HG02759 (cell line): ENCODE data around the gene ETS1.
A peak's percentile ranks its signal among the peaks of the same experiment; 100 is the strongest.

Source experiments
- ATAC-seq: cut with Tn5 transposase; IDR thresholded peaks from one replicate; pipeline ENCODE4 v1.9.1; 2021; ENCODE audit warnings: mild to moderate bottlenecking, moderate library complexity; ENCODE audit not compliant: unreplicated experiment

ETS1 gene

DNA sequence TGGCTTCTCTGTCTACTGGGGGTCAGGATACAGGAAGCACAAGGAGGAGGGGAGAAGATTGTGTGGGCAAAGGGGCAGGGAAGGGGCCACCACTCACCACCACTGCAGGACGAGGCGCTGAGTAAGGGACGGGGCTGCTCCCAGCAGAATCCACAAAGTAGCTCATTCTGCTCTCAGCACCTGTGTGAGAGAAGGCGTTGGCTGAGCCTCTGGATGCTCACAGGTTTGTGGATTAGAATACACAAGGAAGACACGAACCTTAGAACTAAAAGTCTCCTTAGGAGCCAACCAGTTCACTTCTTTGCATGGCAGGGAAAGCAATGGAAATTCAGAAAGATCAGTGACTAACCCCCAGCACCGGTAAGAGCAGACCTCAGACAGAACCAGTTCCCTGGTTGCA, 14.4 kb downstream of the ETS1 start:
- ATAC-seq: no peak

DNA sequence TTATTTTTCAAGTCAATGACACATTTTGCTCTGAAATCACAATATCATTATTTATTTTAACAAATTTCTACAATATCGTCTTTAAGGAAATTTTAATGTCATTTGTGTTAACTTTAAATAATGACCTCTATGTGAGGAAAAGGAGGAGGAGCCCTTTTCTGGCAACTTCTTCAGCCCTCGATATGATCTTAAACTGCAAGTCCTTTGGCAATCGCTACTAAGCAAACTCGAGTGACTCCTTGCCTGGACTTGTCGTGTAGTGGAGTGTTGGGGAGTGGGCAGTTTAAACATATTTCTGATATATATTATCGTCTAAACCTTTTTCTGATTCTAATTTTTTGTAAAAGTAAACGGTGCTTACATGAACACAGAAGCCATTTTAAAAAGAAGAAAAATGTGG, 16.7 kb downstream of the ETS1 start:
- no peak for ATAC-seq

DNA sequence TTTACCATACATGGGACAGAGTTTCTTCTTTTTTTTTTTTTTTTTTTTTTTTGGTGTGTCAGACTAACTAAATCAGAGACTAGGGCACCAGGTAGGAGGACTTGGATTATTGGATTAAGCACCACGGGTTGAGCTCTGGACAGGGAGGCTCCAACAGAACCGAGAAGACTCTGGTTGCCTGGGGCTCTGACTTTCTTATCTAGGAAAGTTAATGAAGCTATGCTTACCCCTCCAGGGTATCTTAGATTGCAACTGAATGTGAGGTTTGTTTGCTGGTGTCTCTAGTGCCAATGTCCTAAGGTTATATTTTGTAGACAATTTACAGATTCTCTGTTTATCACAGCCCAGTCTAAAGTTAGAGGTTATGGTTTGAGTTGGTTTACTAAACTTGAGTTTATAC, 18.1 kb downstream of the ETS1 start:
- ATAC-seq: no peak

DNA sequence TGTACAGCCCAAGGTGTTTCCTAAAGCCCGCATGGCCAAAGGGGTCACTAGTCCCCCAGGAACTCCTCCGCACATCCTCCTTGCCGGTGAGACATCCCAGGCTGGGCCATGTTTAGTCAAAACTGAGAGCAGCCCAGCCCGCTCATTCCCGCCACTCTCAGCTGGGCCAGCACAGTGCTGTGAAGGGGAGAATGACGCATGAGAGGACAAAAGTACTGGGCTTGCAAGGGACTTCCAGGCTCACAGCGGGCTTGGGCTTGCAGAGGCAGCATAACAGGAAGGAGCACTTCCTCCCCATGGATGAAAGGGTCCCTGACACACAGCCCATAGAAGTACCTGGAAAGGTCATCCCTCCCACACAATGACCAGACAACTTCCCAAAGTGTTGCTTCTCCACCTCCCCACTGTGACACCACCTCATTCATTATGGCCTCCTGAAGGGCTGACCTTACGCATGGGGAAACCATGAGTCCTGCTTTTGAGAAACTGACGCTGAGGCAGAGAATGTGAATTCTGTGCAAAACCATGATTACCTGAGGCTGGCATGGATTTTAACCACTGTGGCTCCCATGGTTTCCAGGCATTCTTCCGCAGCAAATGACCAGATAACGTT, 19.1 kb downstream of the ETS1 start:
- no peak for ATAC-seq

DNA sequence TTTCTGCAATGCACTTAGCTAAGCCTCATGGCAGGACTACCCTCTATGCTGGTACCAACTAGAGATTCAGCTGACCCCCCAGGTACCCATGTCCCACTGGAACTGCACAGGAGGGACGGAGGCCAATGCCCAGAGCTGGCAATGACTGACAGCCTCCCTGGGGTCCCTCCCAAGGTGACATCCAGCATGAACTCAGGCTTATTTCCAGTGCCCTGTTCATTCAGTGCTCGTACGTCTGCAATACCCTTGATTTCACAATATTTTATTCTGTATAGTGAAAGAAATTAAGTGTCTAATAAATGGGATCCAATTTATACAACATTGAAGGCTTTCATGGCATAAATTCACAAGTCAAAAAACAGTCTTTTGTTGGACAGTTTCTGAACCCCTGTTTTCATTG, 20.2 kb downstream of the ETS1 start:
- no peak for ATAC-seq

DNA sequence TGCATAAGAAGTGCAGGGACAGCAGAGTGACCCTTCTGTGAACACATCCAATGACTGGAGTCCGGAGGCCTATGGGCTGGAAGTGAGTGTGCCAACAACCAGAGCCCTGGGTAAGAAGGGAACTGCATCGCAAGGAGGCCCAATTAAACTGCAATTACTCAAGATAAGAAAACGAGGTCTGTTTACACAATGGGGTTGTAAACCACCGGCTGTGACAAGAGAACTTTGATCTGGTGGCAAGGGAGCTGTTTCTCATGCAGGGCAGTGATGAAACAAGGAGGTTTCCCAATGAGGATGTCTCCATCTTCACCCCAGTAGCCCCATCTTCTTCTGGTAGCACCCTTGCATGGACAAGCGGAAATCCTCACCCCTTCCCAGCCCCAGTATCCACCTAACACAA, 21.5 kb downstream of the ETS1 start:
- ATAC-seq: no peak

DNA sequence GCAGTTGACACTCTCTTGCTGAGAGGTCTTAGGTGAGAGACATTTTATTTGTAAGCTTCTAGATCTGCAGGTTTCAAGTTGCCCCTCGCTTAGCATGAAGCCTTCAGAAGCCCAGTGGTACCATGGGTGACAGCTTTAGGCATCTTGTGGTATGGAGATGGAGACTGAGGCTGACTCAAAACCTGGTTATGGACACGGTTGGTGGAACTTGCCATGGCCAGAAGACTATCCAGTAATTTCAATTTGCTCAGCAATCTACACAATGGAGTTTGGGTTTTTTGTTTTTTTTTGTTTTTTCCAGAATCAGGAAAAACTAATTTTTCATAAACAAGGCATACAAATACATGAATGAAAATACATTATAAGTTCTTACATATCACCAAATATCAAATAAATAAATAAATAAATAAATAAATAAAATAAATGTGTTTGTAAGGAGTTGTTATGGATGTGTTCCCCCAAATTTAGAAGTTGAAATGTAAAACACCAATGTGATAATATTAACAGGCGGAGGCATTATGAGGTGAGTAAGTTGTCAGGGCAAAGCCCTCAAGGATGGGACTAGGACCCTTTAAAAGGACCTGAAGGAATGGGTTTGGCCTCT, 22.6 kb downstream of the ETS1 start:
- ATAC-seq: peak; percentile 29

DNA sequence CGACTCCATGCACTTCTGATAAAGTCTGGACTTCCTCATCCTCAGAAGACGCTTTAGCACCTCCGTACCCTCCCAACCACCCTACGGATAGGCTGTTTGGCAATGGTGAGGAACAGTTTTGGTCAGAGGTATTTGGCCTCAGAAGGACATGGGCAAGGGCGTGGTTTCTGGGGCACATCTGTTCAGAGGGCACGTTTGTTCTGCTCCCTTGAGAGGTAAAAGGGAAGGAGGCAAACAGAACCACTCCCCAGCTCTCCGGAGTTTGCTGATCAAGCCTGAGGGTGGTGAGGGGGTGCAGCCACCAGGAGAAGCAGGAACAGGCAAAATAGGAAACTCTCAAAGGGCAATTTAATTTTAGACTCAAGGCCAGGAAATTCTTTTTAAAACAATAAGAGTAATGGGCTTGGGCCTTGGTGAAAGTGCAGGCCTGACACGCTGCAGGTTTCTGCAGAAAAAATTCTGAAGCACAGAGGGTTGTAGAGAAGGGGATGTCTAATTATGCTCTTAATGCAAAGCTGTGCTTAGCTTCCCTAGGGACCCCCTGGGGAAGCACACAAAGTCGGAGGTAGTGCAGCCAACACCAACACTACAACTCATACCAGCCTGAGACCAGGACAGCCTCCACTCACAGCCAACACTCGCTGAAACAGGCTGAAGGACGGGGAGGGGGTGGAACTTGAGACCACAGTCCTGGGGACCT, 23.3 kb downstream of the ETS1 start:
- ATAC-seq: peak; percentile 49

DNA sequence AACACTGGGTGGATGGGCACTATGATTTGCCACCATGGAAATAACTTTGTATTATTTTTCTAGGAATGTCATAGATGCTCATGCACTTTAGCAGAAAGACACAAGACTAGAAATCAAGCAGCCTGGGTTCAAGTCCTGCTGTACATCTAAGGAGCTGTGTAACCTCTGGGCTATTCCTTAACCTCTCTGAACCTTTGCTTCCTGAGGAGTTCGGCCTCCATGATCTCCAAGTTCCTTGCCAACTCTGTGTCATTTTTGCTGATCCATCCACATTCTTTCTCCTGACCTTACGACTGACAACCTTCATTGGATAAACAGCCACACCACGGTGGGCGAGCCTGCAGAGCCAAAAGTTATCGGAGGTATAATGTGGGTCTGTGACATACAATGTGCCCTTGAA, 24.1 kb downstream of the ETS1 start:
- ATAC-seq: no peak

DNA sequence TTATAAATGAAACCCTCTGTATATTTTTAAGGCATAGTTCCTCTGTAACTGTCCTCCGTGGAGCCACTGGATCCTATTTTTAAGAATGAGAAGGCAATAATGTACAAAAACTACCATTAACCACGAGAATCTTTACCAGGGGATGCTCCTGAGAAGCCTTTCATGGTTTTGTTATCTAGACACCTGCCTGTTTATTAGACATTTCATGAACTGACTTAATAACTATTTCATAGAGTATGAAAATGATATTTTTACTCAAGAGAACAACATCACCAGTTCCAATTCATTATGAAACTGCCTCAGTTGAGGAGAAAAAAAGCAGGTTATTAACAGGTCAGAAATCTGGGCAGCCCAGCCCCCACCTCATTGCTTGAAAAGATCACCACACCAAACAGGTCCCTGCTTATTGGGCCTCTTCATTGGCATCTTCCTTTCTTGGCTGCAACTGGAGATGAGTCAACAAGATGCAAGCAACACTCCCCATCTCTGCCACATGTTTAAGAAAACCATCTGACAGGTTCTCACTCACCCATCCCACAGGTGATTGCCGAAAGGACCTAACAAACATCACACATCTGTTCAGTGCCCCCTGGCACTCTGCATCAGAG, 27.8 kb downstream of the ETS1 start:
- peak; percentile 49 for ATAC-seq

DNA sequence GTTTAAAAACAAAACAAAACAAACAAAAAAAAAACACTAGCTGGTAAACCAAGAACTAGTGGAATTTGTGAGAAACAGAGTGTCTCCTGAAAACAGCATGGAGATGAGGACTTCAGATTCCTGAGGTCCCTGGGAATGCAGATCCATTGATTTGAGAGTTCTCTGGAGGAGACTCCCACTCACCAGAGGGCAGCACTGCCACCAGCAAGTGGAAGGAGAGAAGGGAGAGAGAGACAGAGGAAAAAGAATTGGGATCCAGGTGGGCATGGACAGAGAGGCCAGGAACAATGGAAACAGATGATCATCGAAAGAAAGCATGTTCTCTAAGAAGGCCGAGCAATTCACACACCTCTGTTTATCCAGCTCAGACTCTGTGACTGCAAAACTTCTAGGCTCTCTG, 31.8 kb downstream of the ETS1 start:
- ATAC-seq: no peak

DNA sequence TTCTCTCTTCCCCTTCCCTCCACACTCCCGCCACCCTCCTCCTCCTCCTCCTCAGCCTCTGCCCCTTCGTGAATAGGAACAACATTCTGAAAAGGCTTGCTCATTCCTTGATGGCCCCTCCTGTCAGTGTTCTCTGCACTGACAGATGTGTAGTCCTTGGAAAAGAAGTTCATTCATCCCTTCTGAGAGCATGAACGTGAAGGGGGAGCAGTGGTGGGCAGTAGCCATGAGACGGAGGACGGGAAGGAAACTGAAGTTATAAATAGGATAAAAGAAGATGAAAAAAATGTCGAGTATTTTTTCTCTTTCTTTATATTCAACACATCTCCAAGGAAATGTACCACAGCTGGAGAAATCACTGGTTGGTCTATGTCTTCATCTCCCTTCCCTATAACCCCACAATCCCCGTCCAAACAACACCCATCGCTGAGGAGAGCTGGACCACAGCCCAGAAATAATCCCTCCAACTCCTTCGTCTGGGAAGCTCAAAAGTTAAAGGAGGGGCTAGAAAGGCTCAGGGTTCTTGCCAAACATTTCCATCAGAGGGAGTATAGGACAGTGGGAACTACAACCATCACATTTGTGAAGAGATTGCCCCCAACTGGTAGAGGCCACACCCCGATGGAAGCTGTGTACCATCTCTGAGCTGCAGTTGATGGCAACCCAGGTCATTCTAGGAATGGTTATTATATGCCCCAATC, 33.5 kb downstream of the ETS1 start:
- no peak for ATAC-seq

DNA sequence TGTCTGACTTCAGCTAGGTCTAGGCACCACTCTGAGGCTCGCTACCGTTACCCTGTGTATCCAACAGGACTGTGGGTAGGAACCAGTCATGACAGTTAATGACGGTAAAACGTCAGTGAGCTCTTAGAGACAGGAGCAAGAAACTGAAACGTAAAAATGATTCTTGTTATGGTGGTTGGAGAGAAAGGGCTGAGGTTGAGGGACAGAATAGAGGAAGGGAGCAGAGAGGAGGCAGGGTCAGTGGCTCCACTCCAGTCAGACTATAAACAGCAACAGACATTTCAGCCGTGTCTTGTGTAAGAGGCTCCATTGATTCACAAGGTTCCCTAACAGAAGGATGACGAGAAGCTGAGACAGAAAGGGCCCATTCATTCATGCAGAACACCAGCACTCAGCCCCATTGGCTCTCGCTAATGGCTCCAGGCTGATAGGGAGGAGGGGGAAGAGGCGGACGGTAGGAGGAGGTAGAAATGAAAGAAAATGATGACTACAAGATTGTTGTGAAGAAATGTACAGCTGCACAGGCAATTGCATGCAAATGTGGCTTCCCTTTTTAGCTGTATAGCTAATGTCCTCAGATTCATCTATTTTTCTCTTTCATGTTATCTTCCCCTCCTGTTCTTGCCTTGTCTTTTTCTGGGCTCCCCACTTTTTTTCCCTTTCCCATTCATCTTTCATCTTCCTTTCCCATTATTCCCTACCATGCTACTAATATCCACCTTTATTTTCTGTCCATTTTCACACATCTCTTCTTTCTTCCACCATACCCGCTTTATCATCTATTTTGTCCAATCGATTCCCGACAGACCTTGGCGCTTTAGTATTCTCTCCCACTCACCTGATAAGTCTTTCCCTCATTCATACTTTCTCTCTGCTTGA, 34.3 kb downstream of the ETS1 start:
- ATAC-seq: peak; percentile 68

DNA sequence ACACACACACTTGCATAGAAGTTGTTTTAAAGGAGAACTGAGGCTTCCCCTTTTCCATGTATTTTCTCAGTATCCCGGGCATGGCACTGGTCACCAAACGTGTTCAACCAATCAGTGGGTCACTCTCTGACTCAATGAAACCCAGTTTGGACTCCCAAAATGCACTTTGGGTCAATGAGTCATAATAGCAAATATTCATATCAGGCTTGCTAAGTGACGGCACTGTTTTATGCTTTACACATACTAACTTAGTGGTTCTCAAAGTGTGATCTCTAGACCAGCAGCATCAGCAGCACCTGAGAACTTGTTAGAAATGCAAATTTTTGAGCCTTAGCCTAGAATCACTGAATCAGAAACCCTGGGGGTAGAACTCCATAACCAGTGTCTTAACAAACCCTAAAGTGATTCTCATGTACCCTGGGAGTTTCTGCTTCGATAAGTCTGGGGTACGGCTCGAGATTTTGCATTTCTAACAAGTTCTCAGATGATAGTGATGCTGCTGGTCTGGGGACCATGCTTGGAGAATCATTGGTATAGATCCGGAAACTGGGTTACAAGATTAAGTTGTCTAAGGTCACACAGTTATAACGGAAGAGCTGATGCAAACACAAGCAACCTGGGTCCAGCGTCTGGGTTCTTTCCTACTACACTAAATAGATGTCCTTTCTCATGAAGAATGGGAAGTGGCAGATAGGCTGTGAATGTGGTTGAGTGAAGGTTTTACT, 35.6 kb downstream of the ETS1 start:
- peak; percentile 64 for ATAC-seq

DNA sequence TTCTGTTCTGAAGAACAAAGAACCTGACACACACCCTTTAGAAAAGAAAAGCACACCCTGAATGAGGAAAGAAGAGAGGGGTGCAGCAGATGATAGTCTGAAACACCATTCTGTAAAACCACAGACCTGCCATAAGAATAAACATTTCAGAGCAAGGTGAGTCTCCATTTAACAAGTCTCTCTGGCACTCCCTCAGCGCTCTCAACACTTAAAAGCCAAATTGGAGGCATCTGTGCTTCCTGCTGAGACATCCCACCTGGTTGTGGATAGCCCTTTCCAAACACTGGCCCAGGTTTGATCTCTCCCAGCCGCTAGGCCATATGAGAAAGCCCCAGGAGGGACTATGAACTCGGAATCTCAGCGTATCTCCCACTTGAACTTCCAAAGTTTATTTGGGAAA, 36.3 kb downstream of the ETS1 start:
- ATAC-seq: no peak

DNA sequence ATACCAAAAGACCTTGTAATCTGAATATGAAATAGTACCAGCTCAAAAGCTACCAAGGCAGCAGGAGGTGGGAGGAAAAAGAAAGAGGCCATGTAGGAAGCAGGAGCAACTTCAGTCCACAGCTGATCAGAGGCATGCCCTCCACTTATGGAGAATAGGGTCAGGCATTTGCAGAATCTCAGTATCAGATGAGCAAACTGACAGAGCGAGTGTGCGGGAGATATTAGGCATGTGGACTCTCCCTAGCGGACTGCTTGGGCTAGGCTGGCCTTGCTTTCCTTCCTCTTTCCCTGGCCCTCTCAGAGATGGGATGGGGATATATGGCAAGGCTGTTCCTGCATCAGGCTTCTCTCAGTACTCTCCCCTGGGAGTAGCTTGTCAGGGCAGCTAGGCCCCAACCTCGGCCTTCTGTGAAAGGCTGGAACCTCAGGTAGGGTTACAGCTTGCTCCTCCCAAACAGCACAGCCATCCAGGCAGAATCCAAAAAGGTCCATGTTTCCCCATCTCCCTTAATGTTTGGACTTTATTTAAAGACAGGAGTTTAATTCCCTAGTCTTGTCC, 37.0 kb downstream of the ETS1 start:
- no peak for ATAC-seq

DNA sequence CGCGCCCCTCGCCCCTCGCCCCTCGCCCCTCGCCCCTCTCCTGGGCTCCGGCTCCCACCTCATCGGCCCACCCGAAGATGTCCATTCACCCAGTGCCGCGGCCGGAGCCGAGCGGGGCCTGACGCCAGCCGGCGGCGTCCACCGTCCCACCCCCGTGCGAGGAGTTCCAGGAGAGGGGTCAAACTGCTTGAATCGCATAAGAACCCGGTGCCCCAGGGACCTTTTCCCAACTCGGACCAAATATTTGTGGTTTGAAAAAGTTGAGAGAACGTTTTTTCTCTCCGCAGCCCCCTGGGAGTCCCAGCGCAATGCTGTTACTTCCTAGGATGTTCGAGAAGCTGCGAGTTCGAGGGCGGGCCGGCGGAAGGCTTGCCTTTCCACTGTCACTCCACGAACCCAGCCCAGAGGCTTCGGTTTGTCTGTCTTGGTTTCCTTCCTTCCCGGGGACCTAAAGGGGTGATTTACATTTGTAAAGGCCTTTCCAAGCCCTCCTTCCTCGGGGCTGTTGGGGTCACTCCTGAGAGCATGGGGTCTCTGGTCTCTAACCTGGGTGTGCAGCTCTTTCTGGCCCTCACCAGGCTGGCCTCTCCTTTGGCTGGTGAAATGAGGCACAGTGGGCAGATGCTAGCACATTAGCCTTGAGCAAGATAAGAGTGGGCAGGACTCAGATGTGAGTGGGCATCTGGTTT, 38.0 kb downstream of the ETS1 start:
- ATAC-seq: no peak

DNA sequence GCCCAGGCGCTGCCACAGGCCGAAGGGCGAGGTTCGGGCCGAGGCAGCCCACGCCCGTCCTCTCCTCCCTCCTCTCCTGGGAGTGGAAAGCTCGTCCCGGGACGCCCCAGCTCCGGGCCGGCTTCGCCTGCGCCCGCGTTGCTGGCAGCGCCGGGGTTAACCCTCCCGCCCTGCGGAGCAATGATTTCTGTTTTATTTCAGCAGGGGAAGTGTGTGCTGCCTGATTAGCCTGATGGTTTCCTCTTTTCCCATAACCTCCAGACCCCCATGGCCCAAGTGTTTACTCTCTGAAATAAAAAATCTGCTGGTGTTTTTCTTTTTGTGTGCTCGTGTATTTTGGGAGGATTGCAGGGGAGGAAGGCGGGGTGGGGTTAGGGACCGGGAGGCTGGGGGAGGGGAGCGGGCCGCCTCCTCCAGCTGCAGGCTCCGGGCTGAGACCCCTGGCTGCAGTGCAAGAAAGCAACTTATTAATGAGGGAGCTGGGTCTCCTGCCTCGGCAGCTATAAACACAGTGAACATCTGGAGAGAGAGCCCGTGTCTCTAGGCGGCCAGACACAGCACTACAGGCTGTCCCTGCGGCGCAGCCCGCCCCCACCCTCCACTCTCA, 38.6 kb downstream of the ETS1 start:
- ATAC-seq: no peak
